GM18507 (cell line): Measurements from ENCODE around the gene DPH1.
"Not testable (repeated sequence)": the region's sequence is repeated elsewhere in the genome, so short reads cannot be mapped to it uniquely, and the experiment has no call there.

Experiments used
- DNase-seq: peaks from one replicate; pipeline ENCODE4 v3.0.0; 2011; ENCODE audit warnings: low read depth; ENCODE audit not compliant: insufficient read length; ENCODE audit errors: extremely low spot score
- FAIRE-seq: peaks from 2 replicates; lab custom pipeline; 2011; peaks lifted over from hg19 to GRCh38; lab: Jason Lieb, UNC

The DPH1 gene

GRCh38 chr17:2029911-2030778 is at the start of gene DPH1:
TSS of gene DPH1 (plus strand) at chr17:2030153. CDS start at chr17:2030170, 17 bp downstream.
- peak; percentile 93 for DNase-seq
- FAIRE-seq, result peak; percentile 98

- FAIRE-seq, result no peak
- DNase-seq, result no peak
Measured at GRCh38 chr17:1980665-1981250, 49.2 kb upstream of the DPH1 start.

DNA sequence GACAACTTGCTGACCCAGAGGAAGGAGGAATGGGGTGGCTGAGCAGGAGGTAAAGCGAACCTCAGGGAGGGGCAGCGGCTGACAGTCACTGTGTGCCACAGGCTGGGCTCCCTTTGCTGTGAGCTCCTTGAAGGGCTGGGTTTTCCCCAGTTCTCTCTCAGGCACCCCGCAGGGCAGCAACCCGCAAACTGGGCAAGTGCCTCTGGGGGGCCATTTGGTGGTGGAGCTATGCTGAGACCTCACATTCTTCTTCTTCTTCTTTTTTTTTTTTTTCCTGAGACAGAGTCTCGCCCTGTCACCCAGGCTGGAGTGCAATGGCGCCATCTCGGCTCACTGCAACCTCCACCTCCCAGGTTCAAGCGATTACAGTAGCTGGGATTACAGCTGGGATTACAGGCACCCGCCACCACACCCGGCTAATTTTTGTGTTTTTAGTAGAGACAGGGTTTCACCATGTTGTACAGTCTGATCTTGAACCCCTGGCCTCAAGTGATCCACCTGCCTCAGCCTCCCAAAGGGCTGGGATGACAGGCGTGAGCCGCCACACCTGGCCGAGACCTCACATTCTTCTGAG is 47.1 kb upstream of the DPH1 start:
- not testable (repeated sequence) for FAIRE-seq

DNA sequence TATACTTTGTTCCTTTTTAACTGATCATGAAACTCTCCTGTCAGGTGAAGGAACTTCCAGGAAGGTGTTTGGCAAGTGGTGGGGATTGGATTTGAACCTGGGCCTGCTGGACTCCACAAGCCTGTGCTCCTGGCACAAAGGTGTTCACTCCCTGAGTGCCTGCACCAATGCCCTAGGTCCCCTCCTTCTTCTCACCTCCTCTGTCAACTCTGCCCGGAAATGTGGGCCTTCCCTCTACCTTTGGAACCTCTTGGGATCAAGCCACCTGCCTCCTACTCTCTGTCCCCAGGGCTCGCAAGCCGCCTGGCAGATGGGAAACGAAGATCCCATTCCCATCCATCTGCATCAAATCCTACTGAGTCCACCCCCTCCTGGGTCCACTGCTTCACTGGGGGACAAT is 44.9 kb upstream of the DPH1 start:
- DNase-seq, result no peak
- no peak for FAIRE-seq

More for the DNA sequence above, 47.1 kb upstream of the DPH1 start:
- not testable (repeated sequence) for DNase-seq

GRCh38 chr17:1985686-1986085 is 44.3 kb upstream of the DPH1 start:
- DNase-seq (no peak), FAIRE-seq (no peak)

- no peak for FAIRE-seq
- DNase-seq, result no peak
Measured at GRCh38 chr17:1986783-1987451, 43.0 kb upstream of the DPH1 start.

GRCh38 chr17:1989135-1989534 is 40.8 kb upstream of the DPH1 start:
- FAIRE-seq (no peak), DNase-seq (no peak)

DNA sequence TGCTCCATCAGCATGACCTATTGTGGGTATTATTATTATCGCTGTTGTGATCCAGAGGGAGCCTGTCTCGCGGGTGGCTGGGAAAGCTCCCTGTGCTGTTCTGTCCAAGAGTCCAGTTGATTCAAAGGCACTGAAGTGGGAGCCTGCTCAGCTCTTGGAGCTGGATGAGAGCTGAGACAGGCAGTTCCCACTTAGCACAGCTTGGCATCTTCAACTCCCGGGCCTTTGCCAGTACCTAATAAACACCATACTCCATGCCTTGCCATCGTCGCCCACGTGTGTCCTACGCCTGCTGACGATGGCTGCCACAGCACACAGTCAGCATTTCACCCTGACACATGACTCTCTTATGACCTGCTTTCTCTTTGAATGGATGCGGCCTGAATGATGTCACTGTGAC is 37.4 kb upstream of the DPH1 start:
- FAIRE-seq, result no peak
- DNase-seq, result no peak

DNA sequence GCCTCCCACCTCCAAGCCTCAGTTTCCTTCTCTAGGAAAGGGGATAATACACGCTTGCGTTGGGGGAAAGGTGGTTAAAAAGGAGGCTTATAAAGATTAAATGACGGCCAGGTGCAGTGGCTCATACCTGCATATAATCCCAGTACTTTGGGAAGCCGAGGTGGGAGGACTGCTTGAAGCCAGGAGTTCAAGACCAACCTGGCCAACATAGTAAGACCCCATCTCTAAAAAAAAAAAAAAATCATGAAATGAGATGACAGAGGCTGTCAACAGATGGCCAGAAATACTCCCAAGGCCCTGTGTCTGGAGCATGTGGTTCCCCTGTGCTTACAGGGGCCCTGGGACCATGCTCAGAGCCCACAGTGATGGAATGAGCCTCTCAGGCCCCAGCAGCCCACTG is 35.2 kb upstream of the DPH1 start:
- DNase-seq (no peak), FAIRE-seq (no peak)

- DNase-seq (no peak), FAIRE-seq (no peak)
Measured at GRCh38 chr17:1995321-1995892, 34.5 kb upstream of the DPH1 start.

DNA sequence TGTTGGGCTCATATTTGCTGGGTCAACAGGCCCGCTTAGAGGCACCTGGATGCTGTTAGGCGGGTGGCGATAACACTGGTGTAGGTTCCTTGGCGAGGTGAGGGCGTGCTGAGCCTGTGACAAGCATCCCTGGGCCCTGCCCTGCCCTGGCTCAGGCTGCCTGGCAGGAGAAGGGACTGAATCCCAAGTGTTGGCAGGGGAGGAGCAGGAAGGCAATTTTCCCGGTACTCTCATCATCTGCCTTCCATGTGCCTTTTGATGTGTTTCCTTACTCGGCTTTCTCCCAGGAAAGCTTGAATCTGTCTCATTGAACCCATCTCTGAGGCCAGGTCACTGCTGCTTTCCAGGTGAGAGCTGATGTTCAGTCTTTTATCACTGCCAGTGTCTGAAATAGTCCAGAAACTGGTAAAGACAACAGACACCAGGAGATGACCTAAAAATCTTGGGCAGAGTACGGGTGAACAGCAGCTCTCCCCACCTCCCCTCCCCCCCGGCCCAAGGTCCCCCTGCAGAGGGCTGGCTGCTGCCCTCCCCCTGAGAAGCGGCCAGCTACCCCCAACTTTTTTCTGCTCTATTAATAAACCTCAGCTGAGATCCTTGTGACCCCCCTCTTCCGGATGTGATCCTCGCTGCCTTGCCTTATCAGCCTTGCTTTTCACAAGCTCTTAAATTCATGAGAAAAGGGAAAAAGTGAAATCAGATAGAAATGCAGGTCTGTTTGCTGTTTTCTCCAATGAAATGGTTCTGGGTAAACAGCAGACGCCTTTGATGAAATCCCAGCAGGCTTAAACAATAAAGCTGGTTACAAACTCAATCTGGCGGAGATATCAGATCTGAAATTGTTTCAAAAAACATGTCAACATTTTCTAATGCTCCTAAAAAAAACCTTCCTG is 33.8 kb upstream of the DPH1 start:
- DNase-seq, result no peak
- no peak for FAIRE-seq

DNA sequence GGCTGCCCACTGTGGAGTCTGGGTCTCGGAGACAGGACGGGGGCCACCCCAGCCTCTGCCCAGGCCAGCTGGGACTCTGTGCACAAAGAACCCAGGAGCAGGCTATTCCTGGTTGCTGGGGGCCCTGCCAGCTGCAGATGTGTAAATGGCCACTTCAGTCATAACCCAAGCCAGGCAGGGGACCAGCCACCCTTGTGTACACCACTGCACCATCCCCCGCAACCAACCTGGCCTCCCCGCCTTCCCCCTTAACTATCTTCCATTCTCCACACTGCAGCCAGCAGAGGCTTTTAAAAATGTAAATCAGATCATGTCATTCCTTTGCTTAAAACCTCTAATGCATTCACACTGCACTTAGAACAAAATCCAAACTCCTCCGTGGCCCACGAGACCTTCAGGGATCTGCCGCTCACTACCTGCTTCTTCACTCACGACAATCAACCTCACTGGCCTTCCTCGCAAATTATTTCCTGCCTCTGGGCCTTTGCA is 33.1 kb upstream of the DPH1 start:
- no peak for FAIRE-seq

GRCh38 chr17:1997289-1997926 is 32.5 kb upstream of the DPH1 start:
- FAIRE-seq, result no peak
- no peak for DNase-seq

More for the DNA sequence above, 33.1 kb upstream of the DPH1 start:
- DNase-seq, result no peak

DNA sequence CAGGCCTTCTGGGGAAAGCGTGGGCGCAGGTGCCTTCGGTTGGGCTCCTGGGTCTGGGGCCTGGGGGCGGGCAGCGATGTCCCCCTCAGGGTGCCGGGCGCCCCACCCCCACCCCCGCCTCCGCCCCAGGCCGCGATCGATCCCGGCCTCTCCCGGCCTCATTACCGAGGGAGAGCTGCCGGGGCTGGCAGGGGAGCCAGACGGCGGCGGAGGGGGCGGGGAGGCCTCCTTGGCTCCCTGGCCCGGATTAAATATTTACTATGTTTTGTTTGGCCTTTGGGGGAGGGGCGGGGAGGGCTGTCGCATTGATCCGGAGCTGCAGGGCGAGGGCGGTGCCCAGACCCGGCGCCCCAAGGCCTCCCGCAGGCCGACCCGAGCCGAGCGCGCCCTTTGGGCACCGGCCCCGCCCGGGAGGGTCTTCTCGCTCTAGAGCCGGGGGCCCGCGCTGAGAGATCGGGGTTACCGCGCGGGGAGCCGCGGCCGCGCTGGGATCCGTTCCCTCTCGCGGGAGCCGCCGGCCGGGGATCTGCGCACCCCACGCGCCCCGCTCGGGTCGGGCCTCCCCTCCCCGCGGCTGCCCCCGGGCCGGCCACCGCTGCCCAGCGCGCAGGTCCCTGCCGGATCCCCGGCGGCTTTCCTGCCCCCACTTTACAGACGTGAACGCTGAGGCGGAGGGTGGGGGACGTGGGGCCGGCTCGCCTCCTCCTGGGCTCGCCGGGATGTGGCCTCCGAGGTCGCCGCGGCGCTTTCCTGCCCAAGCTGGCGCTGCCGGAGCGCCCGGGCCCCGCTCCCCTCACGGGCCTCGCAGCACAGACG is 31.8 kb upstream of the DPH1 start:
- DNase-seq, result no peak
- FAIRE-seq, result no peak

- no peak for FAIRE-seq
- no peak for DNase-seq
Measured at GRCh38 chr17:1999557-2000251, 30.2 kb upstream of the DPH1 start.

- DNase-seq (no peak), FAIRE-seq (no peak)
Measured at GRCh38 chr17:2002767-2003329, 27.1 kb upstream of the DPH1 start.

DNA sequence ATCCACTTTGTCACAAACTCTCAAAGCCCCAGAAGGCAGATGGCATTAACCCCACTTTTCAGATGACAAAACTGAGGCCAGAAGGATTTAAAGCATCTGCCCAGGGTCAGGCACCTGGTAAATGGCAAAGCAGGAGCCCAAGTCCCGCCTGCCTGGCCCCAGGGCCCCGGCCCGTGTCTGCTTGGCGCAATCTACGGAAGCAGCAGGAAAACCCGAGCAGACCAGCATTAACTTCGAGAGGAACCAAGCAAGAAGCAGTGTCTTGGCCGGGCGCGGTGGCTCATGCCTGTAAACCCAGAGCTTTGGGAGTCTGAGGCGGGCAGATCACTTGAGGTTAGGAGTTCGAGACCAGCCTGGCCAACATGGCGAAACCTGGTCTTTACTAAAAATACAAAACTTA is 26.4 kb upstream of the DPH1 start:
- no peak for FAIRE-seq
- no peak for DNase-seq
